CD4-positive, alpha-beta T cell treated with Interleukin-21 for 1 hour (primary cell): ENCODE data around the gene ITFG1.
"Not testable (repeated sequence)": the region's sequence is repeated elsewhere in the genome, so short reads cannot be mapped to it uniquely, and the experiment has no call there.

ENCODE experiments used
- DNase-seq: peaks from one replicate; pipeline ENCODE4 v3.0.0-alpha.2; 2020

The ITFG1 gene

GRCh38 chr16:47229053-47230050, 231.5 kb downstream of the ITFG1 start:
- DNase-seq = no peak

GRCh38 chr16:47228241-47228640, 232.6 kb downstream of the ITFG1 start:
- no peak for DNase-seq

- no peak for DNase-seq
These were observed 247.0 kb downstream of the ITFG1 start for GRCh38 chr16:47213761-47214440.

- DNase-seq = no peak
These were observed 249.6 kb downstream of the ITFG1 start for GRCh38 chr16:47211218-47211617.

- no peak for DNase-seq
These were observed 255.9 kb downstream of the ITFG1 start for GRCh38 chr16:47204736-47205504.

- DNase-seq = not testable (repeated sequence)
These were observed 257.4 kb downstream of the ITFG1 start for GRCh38 chr16:47203433-47203832.

GRCh38 chr16:47198180-47198575, 262.7 kb downstream of the ITFG1 start:
- no peak for DNase-seq

- no peak for DNase-seq
These were observed 263.2 kb downstream of the ITFG1 start for GRCh38 chr16:47197536-47198179.

- no peak for DNase-seq
These were observed 264.4 kb downstream of the ITFG1 start for GRCh38 chr16:47196457-47196856.

GRCh38 chr16:47182318-47182717, 278.5 kb downstream of the ITFG1 start:
- DNase-seq = no peak

- DNase-seq = not testable (repeated sequence)
These were observed 279.8 kb downstream of the ITFG1 start for GRCh38 chr16:47181066-47181465.

GRCh38 chr16:47180073-47180472, 280.8 kb downstream of the ITFG1 start:
- DNase-seq = no peak

- DNase-seq = no peak
These were observed 285.7 kb downstream of the ITFG1 start for GRCh38 chr16:47175152-47175551.

GRCh38 chr16:47162670-47163420, 298.0 kb downstream of the ITFG1 start:
- DNase-seq = no peak

- no peak for DNase-seq
These were observed 299.4 kb downstream of the ITFG1 start for GRCh38 chr16:47161464-47161863.

- DNase-seq = no peak
These were observed 300.4 kb downstream of the ITFG1 start for GRCh38 chr16:47160422-47160821.

- DNase-seq = no peak
These were observed 301.9 kb downstream of the ITFG1 start for GRCh38 chr16:47158992-47159391.

- DNase-seq = no peak
These were observed 304.1 kb downstream of the ITFG1 start for GRCh38 chr16:47156680-47157215.

GRCh38 chr16:47152501-47152900, 308.4 kb downstream of the ITFG1 start:
- DNase-seq = not testable (repeated sequence)

GRCh38 chr16:47150067-47150466, 310.8 kb downstream of the ITFG1 start:
- no peak for DNase-seq

GRCh38 chr16:47144559-47144877, 316.3 kb downstream of the ITFG1 start:
- DNase-seq = no peak
